ENCODE data around the gene DYSF. TPM values are rescaled to one million over a fixed set of nuclear protein-coding genes. Genes with fewer than 3 reads are reported as not detected.

Gene DYSF
- total RNA-seq, 1 experiment from 2014 or later = 5.5 TPM

GRCh38 chr2:71468279-71469015 lies 15.1 kb downstream of the DYSF start:
- no peak overlapping the region for H2AFZ ChIP-seq (ENCODE audit: low read length)
- H3K27ac ChIP-seq (ENCODE audit: insufficient read length, low read depth, low read length) = no peak overlapping the region
- no peak overlapping the region for H4K8ac ChIP-seq (replicated peaks; ENCODE audit: insufficient read length, low read depth, low read length)
- H2BK5ac ChIP-seq (ENCODE audit: insufficient read length, low read length) = no peak overlapping the region
- no peaks in the 10 kb centered on the region for H3K9me3 ChIP-seq (ENCODE audit: control insufficient read depth, low read depth, low read length)
- no peak overlapping the region for H3K4me2 ChIP-seq (ENCODE audit: insufficient read depth, insufficient read length, low read length)
- H2BK120ac ChIP-seq (ENCODE audit: low read depth, low read length, poor library complexity, severe bottlenecking) = no peak overlapping the region
- peaks cover 14% of the 10 kb centered on the region for H3K23me2 ChIP-seq (ENCODE audit: insufficient read length, low read depth, low read length, poor library complexity, severe bottlenecking)
- no peak overlapping the region for H4K91ac ChIP-seq (ENCODE audit: insufficient read length, low read depth, low read length)
- TF ChIP-seq CTCF (conservative IDR thresholded peaks at IDR 0.05) = no peak
- H3K79me2 ChIP-seq (ENCODE audit: insufficient read depth, low read length) = no peaks in the 10 kb centered on the region
- H3K56ac ChIP-seq (ENCODE audit: insufficient read length, low read depth, low read length) = no peak overlapping the region
- no peak overlapping the region for H3K9ac ChIP-seq (ENCODE audit: extremely low read depth, insufficient read length, low read length)
- no peak overlapping the region for H3K23ac ChIP-seq (ENCODE audit: insufficient read length, low read depth, low read length)
- Mint-ChIP-seq H3K4me1 (peaks cover 10 to 11% of the 10 kb centered on the region in 2 experiments), H3K36me3 (ENCODE audit: insufficient read depth in 1 of 3, low read depth in 3 of 3) (no peaks in the 10 kb centered on the region), H3K27me3 (ENCODE audit: low read depth) (peaks cover 43% of the 10 kb centered on the region), H3K9me3 (no peaks in the 10 kb centered on the region), H3K27ac (no peak overlapping the region), H3K4me3 (no peak overlapping the region)
- WGBS (ENCODE audit: extremely low coverage, insufficient read length, low lambda C conversion rate) = no CpG with 5 or more reads among the region's 11 CpGs
- no peak overlapping the region for H2AK5ac ChIP-seq (ENCODE audit: insufficient read length, low read length)
- no peak overlapping the region for H2BK15ac ChIP-seq (ENCODE audit: low read depth, low read length)
- no peaks in the 10 kb centered on the region; the same call in 1 of the 2 replicates for H3K4me1 ChIP-seq (ENCODE audit: insufficient read depth, low read length)
- DNase-seq = no peak
- no peak overlapping the region for H4K5ac ChIP-seq (ENCODE audit: insufficient read length, low read depth, low read length)
- H3K79me1 ChIP-seq (ENCODE audit: insufficient read depth, low read depth, low read length, poor library complexity, severe bottlenecking) = no peaks in the 10 kb centered on the region
- H2BK12ac ChIP-seq (ENCODE audit: insufficient read length, low read depth, low read length) = no peak overlapping the region
- H4K20me1 ChIP-seq (ENCODE audit: control insufficient read depth, insufficient read depth, insufficient read length) = no peaks in the 10 kb centered on the region
- no peak overlapping the region for H3T11ph ChIP-seq (ENCODE audit: low read length)
- H2BK20ac ChIP-seq (ENCODE audit: low read depth, low read length, poor library complexity, severe bottlenecking) = no peak overlapping the region
- peaks cover 43% of the 10 kb centered on the region for H3K27me3 ChIP-seq (ENCODE audit: insufficient read depth, low read length)
- no peak overlapping the region for H3K4ac ChIP-seq (ENCODE audit: low read depth, low read length)
- H3K14ac ChIP-seq (ENCODE audit: insufficient read depth, low read length) = no peak overlapping the region
- H3K18ac ChIP-seq (ENCODE audit: insufficient read length, low read depth, low read length) = no peak overlapping the region

Data from H9 (cell line).